PFSK-1 (cell line): ENCODE data around the gene SOX3.

Experiments used
- POLR2AphosphoS5 ChIP-seq: IDR thresholded peaks from 2 replicates; pipeline ENCODE4 v1.6.1; 2012; ENCODE audit warnings: low read depth, mild to moderate bottlenecking, control low read depth, low read length, moderate library complexity
- TAF1 ChIP-seq: IDR thresholded peaks from 2 replicates; pipeline ENCODE4 v1.6.1; 2012; ENCODE audit warnings: low read length, control low read depth, borderline replicate concordance; ENCODE audit not compliant: insufficient read depth

DNA sequence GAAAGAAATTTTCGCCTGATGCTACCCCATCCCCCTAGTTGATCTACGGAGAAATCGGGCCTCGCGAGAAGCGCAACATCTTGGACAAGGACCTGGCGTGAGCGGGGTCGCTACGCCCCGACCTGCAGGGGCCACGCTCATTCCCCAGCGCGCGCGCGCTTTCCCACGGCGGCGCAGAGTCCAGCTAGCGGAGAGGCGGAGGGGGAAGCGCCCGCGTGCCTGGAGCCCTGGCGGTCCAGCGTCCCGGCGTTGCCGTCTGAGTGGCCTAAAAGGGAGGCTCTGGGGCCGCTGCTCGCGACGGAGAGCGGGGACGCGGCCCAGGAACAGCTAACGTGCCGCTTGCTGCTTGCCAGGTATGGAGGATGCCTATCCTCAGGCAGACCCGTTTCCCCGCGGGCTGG, 6.0 kb upstream of the SOX3 start:
- TF ChIP-seq TAF1 (no peak), POLR2AphosphoS5 (no peak)
